GM19438 (cell line): ENCODE measurements around the gene GPR35.

Experiments
- ATAC-seq: cut with Tn5 transposase; IDR thresholded peaks from one replicate; pipeline ENCODE4 v1.9.1; 2021; ENCODE audit warnings: low read depth; ENCODE audit not compliant: unreplicated experiment

GPR35 gene

GRCh38 chr2:240622060-240622411 is 3.2 kb upstream of the GPR35 start:
- no peak for ATAC-seq

- no peak for ATAC-seq
Observed at GRCh38 chr2:240622531-240623235, 2.6 kb upstream of the GPR35 start.

- ATAC-seq, result no peak
Observed at GRCh38 chr2:240623531-240624010, 1.7 kb upstream of the GPR35 start.

GRCh38 chr2:240624011-240624949 is 1.0 kb upstream of the GPR35 start:
- no peak for ATAC-seq

- ATAC-seq, result no peak
Observed at GRCh38 chr2:240626531-240627300, 1.4 kb downstream of the GPR35 start.

- no peak for ATAC-seq
Observed at GRCh38 chr2:240627736-240628506, 2.6 kb downstream of the GPR35 start.

GRCh38 chr2:240628507-240628807 is 3.2 kb downstream of the GPR35 start:
- ATAC-seq, result no peak

GRCh38 chr2:240628808-240629618 is 3.7 kb downstream of the GPR35 start:
- no peak for ATAC-seq

GRCh38 chr2:240629619-240629967 is 4.3 kb downstream of the GPR35 start:
- no peak for ATAC-seq

- no peak for ATAC-seq
Observed at GRCh38 chr2:240629968-240630770, 4.9 kb downstream of the GPR35 start.

- ATAC-seq, result no peak
Observed at GRCh38 chr2:240630771-240631547, 5.7 kb downstream of the GPR35 start.

- no peak for ATAC-seq
Observed at GRCh38 chr2:240631548-240632305, 6.4 kb downstream of the GPR35 start.

GRCh38 chr2:240632306-240632721 is 7.0 kb downstream of the GPR35 start:
- ATAC-seq, result no peak

GRCh38 chr2:240635121-240635997 is 10.1 kb downstream of the GPR35 start:
- ATAC-seq, result no peak

- no peak for ATAC-seq
Observed at GRCh38 chr2:240635998-240636547, 10.8 kb downstream of the GPR35 start.

GRCh38 chr2:240636563-240637115 is 11.4 kb downstream of the GPR35 start:
- no peak for ATAC-seq
